PC-3 (cell line): ENCODE results near the gene NPR1. TPM values are rescaled to one million over a fixed set of nuclear protein-coding genes. Genes with fewer than 3 reads are reported as not detected.

Experiments used
- ATAC-seq: fragments of 200-7000 bp; cut with Tn5 transposase; 2 replicates; pipeline ENCODE4 v1.9.1; 2020; ENCODE audit warnings: mild to moderate bottlenecking, moderate library complexity
- BruUV-seq: library from RNA; stranded (reverse); fragments of 400-500 nt; replicated peaks from 2 replicates; lab custom pipeline; 2021; lab: Mats Ljungman, UMichigan
- CTCF ChIA-PET: fragments of 300-600 bp; sonication (Branson Sonifier 250); formaldehyde crosslinking; loops from one replicate; lab custom pipeline; 2022; ENCODE audit warnings: antibody characterized with exemption; lab: Charles Lee
- POLR2A ChIA-PET: fragments of 300-600 bp; sonication (Branson Sonifier 250); formaldehyde crosslinking; loops from one replicate; lab custom pipeline; 2022; ENCODE audit warnings: antibody characterized with exemption; ENCODE audit not compliant: unreplicated experiment; lab: Charles Lee
- DNase-seq: peaks from one replicate; pipeline ENCODE4 v3.0.0-alpha.2; 2015
- H2AFZ ChIP-seq: fragments of 300-600 bp; sonication (generic); 2 replicates; pipeline ENCODE4 v1.6.0; 2016; ENCODE audit warnings: antibody characterized with exemption, low read length
- H3F3A ChIP-seq: fragments of 300-600 bp; sonication (generic); one replicate; pipeline ENCODE4 v1.6.0; 2017; ENCODE audit warnings: antibody characterized with exemption, low read length, control low read depth, mild to moderate bottlenecking; ENCODE audit not compliant: unreplicated experiment
- H3K27ac ChIP-seq: fragments of 300-600 bp; sonication (generic); 2 replicates; pipeline ENCODE4 v1.5.1; 2016; ENCODE audit warnings: mild to moderate bottlenecking, low read length
- H3K27me3 ChIP-seq: fragments of 300-600 bp; sonication (generic); 2 replicates; pipeline ENCODE4 v1.6.1; 2016; ENCODE audit warnings: low read length, mixed read lengths
- H3K36me3 ChIP-seq: fragments of 300-600 bp; sonication (generic); 2 replicates; pipeline ENCODE4 v1.6.1; 2016; ENCODE audit warnings: low read depth, mixed run types, low read length, mixed read lengths
- H3K4me1 ChIP-seq: fragments of 300-600 bp; sonication (generic); 2 replicates; pipeline ENCODE4 v1.5.1; 2016; ENCODE audit warnings: low read length; ENCODE audit not compliant: insufficient read depth
- H3K4me2 ChIP-seq: fragments of 300-600 bp; sonication (generic); 2 replicates; pipeline ENCODE4 v1.6.0; 2016; ENCODE audit warnings: low read length
- H3K4me3 ChIP-seq: fragments of 300-600 bp; sonication (generic); 2 replicates; pipeline ENCODE4 v1.5.1; 2016; ENCODE audit warnings: mild to moderate bottlenecking, low read length, mixed read lengths
- H3K79me2 ChIP-seq: fragments of 300-600 bp; sonication (generic); 2 replicates; pipeline ENCODE4 v1.6.1; 2017; ENCODE audit warnings: low read length, mixed read lengths
- H3K9ac ChIP-seq: fragments of 300-600 bp; sonication (generic); 2 replicates; pipeline ENCODE4 v1.6.0; 2016; ENCODE audit warnings: mild to moderate bottlenecking, low read length
- H3K9me2 ChIP-seq: fragments of 300-600 bp; sonication (generic); replicated peaks from 2 replicates; pipeline ENCODE4 v1.6.1; 2016; ENCODE audit warnings: mixed run types, low read length, mixed read lengths
- H3K9me3 ChIP-seq: fragments of 300-600 bp; sonication (generic); 2 replicates; pipeline ENCODE4 v1.6.1; 2016; ENCODE audit warnings: low read length, mixed read lengths
- H4K20me1 ChIP-seq: fragments of 300-600 bp; sonication (generic); 2 replicates; pipeline ENCODE4 v1.6.1; 2016; ENCODE audit warnings: low read length, mixed read lengths
- CTCF ChIP-seq: fragments of 300-600 bp; sonication (generic); conservative IDR thresholded peaks from 2 replicates; pipeline ENCODE4 v1.5.1; 2017; ENCODE audit warnings: antibody characterized with exemption, low read depth, mild to moderate bottlenecking, low read length
- EZH2 ChIP-seq: fragments of 300-600 bp; sonication (generic); IDR thresholded peaks from one replicate; pipeline ENCODE4 v1.6.1; 2017; ENCODE audit warnings: antibody characterized with exemption, mild to moderate bottlenecking, low read length; ENCODE audit not compliant: unreplicated experiment
- EZH2phosphoT487 ChIP-seq: fragments of 300-600 bp; sonication (generic); IDR thresholded peaks from 2 replicates; pipeline ENCODE4 v1.6.1; 2018; ENCODE audit warnings: mild to moderate bottlenecking, antibody characterized with exemption, low read length, borderline replicate concordance
- intact Hi-C: fragments of 100-400 bp; cut with micrococcal nuclease; formaldehyde crosslinking; loops from 2 replicates; pipeline ENCODE4 v1.9.0; 2023
- total RNA-seq: library from RNA; depleted of rRNA; stranded (reverse); fragments of >200 nt; gene quantifications from 2 replicates; pipeline ENCODE4 v1.2.3, GENCODE V29; 2014

Gene NPR1
- total RNA-seq, 1 experiment from 2014 or later, result 0.84 TPM

- intact Hi-C loops, result no loop called here
- DNase-seq (no peak), ATAC-seq (no peak)
- H2AFZ ChIP-seq, result no peak overlapping the region
- no peaks in the 10 kb centered on the region for H3K36me3 ChIP-seq
- BruUV-seq, result no TSS peak
- POLR2A ChIA-PET, result no interaction called here
- H3K4me3 ChIP-seq, result no peak overlapping the region
- no peaks in the 10 kb centered on the region for H4K20me1 ChIP-seq
- no peaks in the 10 kb centered on the region for H3K9me2 ChIP-seq
- TF ChIP-seq EZH2phosphoT487 (no peak), CTCF (no peak), EZH2 (no peak)
- H3K4me1 ChIP-seq, result no peaks in the 10 kb centered on the region
- CTCF ChIA-PET, result no interaction called here
- no peaks in the 10 kb centered on the region for H3K79me2 ChIP-seq
- no peak overlapping the region for H3K4me2 ChIP-seq
- H3K9me3 ChIP-seq, result no peaks in the 10 kb centered on the region
- H3K27ac ChIP-seq, result no peak overlapping the region
- no peak overlapping the region for H3K9ac ChIP-seq
- H3K27me3 ChIP-seq, result no peaks in the 10 kb centered on the region
- no peaks in the 10 kb centered on the region for H3F3A ChIP-seq
Observed at GRCh38 chr1:153687346-153688125, 9.0 kb downstream of the NPR1 start.

GRCh38 chr1:153688276-153688675 lies 9.8 kb downstream of the NPR1 start:
- no peak for TF ChIP-seq EZH2phosphoT487
- TF ChIP-seq CTCF, result no peak
- no peak for TF ChIP-seq EZH2
- no TSS peak for BruUV-seq
- Histone ChIP-seq H4K20me1 (no peaks in the 10 kb centered on the region), H3K9me3 (no peaks in the 10 kb centered on the region), H2AFZ (no peak overlapping the region), H3K4me2 (no peak overlapping the region), H3K27me3 (no peaks in the 10 kb centered on the region), H3K79me2 (no peaks in the 10 kb centered on the region), H3K9me2 (no peaks in the 10 kb centered on the region), H3K9ac (no peak overlapping the region), H3K27ac (no peak overlapping the region), H3K36me3 (no peaks in the 10 kb centered on the region), H3K4me3 (no peak overlapping the region), H3F3A (no peaks in the 10 kb centered on the region), H3K4me1 (no peaks in the 10 kb centered on the region)
- ATAC-seq (no peak), DNase-seq (no peak)
- intact Hi-C loops, result no loop called here
- CTCF ChIA-PET, result no interaction called here
- POLR2A ChIA-PET, result no interaction called here

GRCh38 chr1:153688736-153689328 lies 10.3 kb downstream of the NPR1 start:
- H3K79me2 ChIP-seq, result no peaks in the 10 kb centered on the region
- H2AFZ ChIP-seq, result no peak overlapping the region
- no peaks in the 10 kb centered on the region for H3K4me1 ChIP-seq
- POLR2A ChIA-PET, result no interaction called here
- H3K9me3 ChIP-seq, result no peaks in the 10 kb centered on the region
- no peak for DNase-seq
- no peaks in the 10 kb centered on the region for H3K27me3 ChIP-seq
- no peak overlapping the region for H3K9ac ChIP-seq
- H3K4me3 ChIP-seq, result no peak overlapping the region
- intact Hi-C loops, result no loop called here
- no peaks in the 10 kb centered on the region for H3K36me3 ChIP-seq
- no peaks in the 10 kb centered on the region for H4K20me1 ChIP-seq
- CTCF ChIA-PET, result no interaction called here
- no peak overlapping the region for H3K27ac ChIP-seq
- no peaks in the 10 kb centered on the region for H3K9me2 ChIP-seq
- ATAC-seq, result no peak
- TF ChIP-seq CTCF, result no peak
- TF ChIP-seq EZH2phosphoT487, result no peak
- TF ChIP-seq EZH2, result no peak
- H3K4me2 ChIP-seq, result no peak overlapping the region
- no peaks in the 10 kb centered on the region for H3F3A ChIP-seq
- no TSS peak for BruUV-seq
